Mucosa of rectum (tissue), 2 donors: ENCODE measurements around the gene TP63.
"Not testable (repeated sequence)": the region's sequence is repeated elsewhere in the genome, so short reads cannot be mapped to it uniquely, and the experiment has no call there.

Experiments used
- H3K27ac ChIP-seq, 2 donors: one replicate each; pipeline ENCODE4 v1.7.0; 2013; ENCODE audit warnings: inconsistent platforms in 2 of 2, low read depth in 2 of 2, low read length in 2 of 2
- H3K27me3 ChIP-seq, 2 donors: one replicate each; pipeline ENCODE4 v1.7.0; 2013; ENCODE audit warnings: low read length in 2 of 2; ENCODE audit not compliant: control insufficient read depth in 2 of 2, insufficient read depth in 2 of 2
- H3K36me3 ChIP-seq, 2 donors: one replicate each; pipeline ENCODE4 v1.7.0; 2013; ENCODE audit warnings: low read length in 2 of 2; ENCODE audit not compliant: control insufficient read depth in 2 of 2, insufficient read depth in 2 of 2
- H3K4me1 ChIP-seq, 2 donors: one replicate each; pipeline ENCODE4 v1.7.0; 2013; ENCODE audit warnings: low read length in 2 of 2, mild to moderate bottlenecking in 1 of 2; ENCODE audit not compliant: control insufficient read depth in 2 of 2, insufficient read depth in 2 of 2
- H3K4me3 ChIP-seq, 2 donors: one replicate each; pipeline ENCODE4 v1.7.0; 2013; ENCODE audit warnings: low read length in 2 of 2
- H3K9ac ChIP-seq, 2 donors: one replicate each; pipeline ENCODE4 v1.7.0; 2013; ENCODE audit warnings: low read length in 2 of 2, low read depth in 1 of 2, mild to moderate bottlenecking in 1 of 2
- H3K9me3 ChIP-seq, 2 donors: one replicate each; pipeline ENCODE4 v1.7.0; 2013; ENCODE audit warnings: low read length in 2 of 2; ENCODE audit not compliant: control insufficient read depth in 2 of 2
- donor health status: healthy.
- donor health status: Normal muscosa, but diverticular disease.

Gene TP63

GRCh38 chr3:189637750-189638149 is 6.6 kb downstream of the TP63 start:
- H3K9me3 ChIP-seq, result no peaks in the 10 kb centered on the region
- no peaks in the 10 kb centered on the region for H3K36me3 ChIP-seq
- no peaks in the 10 kb centered on the region for H3K27me3 ChIP-seq
- H3K4me1 ChIP-seq, result no peaks in the 10 kb centered on the region
- H3K27ac ChIP-seq, result no peak overlapping the region
- no peak overlapping the region for H3K9ac ChIP-seq
- H3K4me3 ChIP-seq, result no peak overlapping the region

DNA sequence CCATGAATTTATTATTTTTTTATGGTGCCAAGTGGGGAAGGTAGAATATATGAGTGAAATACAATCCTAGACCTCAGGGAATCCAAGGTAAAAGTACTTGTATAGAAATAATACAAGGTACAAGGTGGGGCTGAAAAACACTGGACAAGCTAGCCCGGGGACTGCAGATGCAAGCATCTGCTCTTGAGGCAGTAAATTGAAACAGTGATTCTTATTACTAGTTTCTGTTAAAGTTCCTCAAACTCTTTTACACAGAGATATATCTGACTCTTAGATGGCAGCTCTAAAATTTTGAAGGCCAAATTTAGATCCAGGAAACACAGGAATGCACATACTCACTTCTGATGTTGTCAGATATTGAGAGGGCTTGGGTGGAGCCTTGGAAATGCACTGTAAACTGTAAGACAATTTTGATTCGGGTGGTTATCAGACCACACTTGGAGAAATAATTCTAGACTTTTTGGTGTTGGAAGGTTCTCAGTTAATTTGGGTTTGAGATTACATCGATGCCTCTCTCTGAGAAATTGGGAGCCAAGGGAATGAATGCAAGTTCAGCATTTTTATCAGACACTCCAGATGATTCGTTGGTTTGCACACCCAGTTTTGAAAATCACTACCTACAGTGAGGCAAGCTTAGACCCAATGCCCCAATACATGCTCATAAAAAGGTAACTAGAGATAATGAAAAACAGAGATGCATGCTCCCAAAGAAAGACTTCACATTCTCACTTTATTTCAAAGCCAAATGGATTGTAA is 7.3 kb downstream of the TP63 start:
- H3K27me3 ChIP-seq, result no peaks in the 10 kb centered on the region
- no peak overlapping the region for H3K27ac ChIP-seq
- no peak overlapping the region for H3K9ac ChIP-seq
- H3K9me3 ChIP-seq, result no peaks in the 10 kb centered on the region
- no peaks in the 10 kb centered on the region for H3K4me1 ChIP-seq
- no peak overlapping the region for H3K4me3 ChIP-seq
- H3K36me3 ChIP-seq, result no peaks in the 10 kb centered on the region

- no peaks in the 10 kb centered on the region for H3K36me3 ChIP-seq
- H3K4me1 ChIP-seq, result no peaks in the 10 kb centered on the region
- no peak overlapping the region for H3K9ac ChIP-seq
- no peaks in the 10 kb centered on the region for H3K27me3 ChIP-seq
- H3K27ac ChIP-seq, result no peak overlapping the region
- H3K9me3 ChIP-seq, result no peaks in the 10 kb centered on the region
- no peak overlapping the region for H3K4me3 ChIP-seq
These were observed 10.6 kb downstream of the TP63 start for GRCh38 chr3:189641776-189642175.

GRCh38 chr3:189646853-189647542 is 15.8 kb downstream of the TP63 start:
- Histone ChIP-seq H3K27ac (no peak overlapping the region), H3K9me3 (no peaks in the 10 kb centered on the region), H3K27me3 (no peaks in the 10 kb centered on the region), H3K4me1 (no peaks in the 10 kb centered on the region), H3K36me3 (no peaks in the 10 kb centered on the region), H3K9ac (no peak overlapping the region), H3K4me3 (no peak overlapping the region)

DNA sequence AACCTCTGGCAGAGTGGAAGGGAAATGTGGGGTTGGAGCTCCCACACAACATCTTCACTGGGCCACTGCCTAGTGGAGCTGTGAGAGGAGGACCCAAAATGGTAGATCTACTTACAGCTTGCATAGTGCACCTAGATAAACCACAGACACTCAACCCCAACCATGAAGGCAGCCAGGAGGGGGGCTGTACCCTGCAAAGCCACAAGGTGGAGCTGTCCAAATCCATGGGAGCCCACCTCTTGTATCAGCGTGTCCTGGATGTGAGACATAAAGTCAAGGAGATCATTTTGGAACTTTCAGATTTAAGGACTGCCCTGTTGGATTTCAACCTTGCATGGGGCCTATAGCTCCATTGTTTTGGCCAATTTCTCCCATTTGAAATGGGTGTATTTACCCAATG is 20.9 kb downstream of the TP63 start:
- Histone ChIP-seq H3K9me3 (no peaks in the 10 kb centered on the region), H3K4me3 (no peak overlapping the region), H3K9ac (no peak overlapping the region), H3K27ac (no peak overlapping the region), H3K36me3 (no peaks in the 10 kb centered on the region), H3K4me1 (no peaks in the 10 kb centered on the region), H3K27me3 (no peaks in the 10 kb centered on the region)

- Histone ChIP-seq H3K27me3 (no peaks in the 10 kb centered on the region), H3K9ac (no peak overlapping the region), H3K27ac (no peak overlapping the region), H3K36me3 (no peaks in the 10 kb centered on the region), H3K9me3 (no peaks in the 10 kb centered on the region), H3K4me1 (no peaks in the 10 kb centered on the region), H3K4me3 (no peak overlapping the region)
These were observed 24.4 kb downstream of the TP63 start for GRCh38 chr3:189655617-189656016.

DNA sequence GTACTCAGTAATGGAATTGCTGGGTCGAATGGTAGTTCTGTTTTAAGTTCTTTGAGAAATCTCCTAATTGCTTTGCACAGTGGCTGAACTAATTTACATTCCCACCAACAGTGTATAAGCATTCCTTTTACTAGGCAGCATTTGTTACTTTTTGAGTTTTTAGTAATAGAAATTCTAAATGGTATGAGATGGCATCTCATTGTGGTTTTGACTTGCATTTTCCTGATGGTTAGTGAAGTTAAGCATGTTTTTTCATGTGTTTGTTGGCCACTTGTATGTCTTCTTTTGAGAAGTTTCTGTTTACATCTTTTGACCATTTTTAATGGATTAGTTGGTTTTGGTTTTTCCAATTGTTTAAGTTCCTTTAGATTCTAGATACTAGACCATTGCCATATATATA is 28.4 kb downstream of the TP63 start:
- Histone ChIP-seq H3K9me3 (no peaks in the 10 kb centered on the region), H3K4me3 (no peak overlapping the region), H3K27me3 (no peaks in the 10 kb centered on the region), H3K4me1 (no peaks in the 10 kb centered on the region), H3K36me3 (no peaks in the 10 kb centered on the region), H3K27ac (no peak overlapping the region), H3K9ac (no peak overlapping the region)

- no peaks in the 10 kb centered on the region for H3K4me1 ChIP-seq
- H3K4me3 ChIP-seq, result no peak overlapping the region
- H3K27me3 ChIP-seq, result no peaks in the 10 kb centered on the region
- H3K9me3 ChIP-seq, result no peaks in the 10 kb centered on the region
- H3K36me3 ChIP-seq, result no peaks in the 10 kb centered on the region
- no peak overlapping the region for H3K9ac ChIP-seq
- no peak overlapping the region for H3K27ac ChIP-seq
These were observed 33.1 kb downstream of the TP63 start for GRCh38 chr3:189664311-189664710.

GRCh38 chr3:189672346-189672745 is 41.2 kb downstream of the TP63 start:
- H3K27me3 ChIP-seq, H3K9ac ChIP-seq, H3K4me3 ChIP-seq, H3K9me3 ChIP-seq, H3K36me3 ChIP-seq, H3K27ac ChIP-seq, H3K4me1 ChIP-seq: not testable (repeated sequence)

- H3K9ac ChIP-seq, result no peak overlapping the region
- H3K9me3 ChIP-seq, result no peaks in the 10 kb centered on the region
- no peak overlapping the region for H3K27ac ChIP-seq
- H3K36me3 ChIP-seq, result no peaks in the 10 kb centered on the region
- H3K4me1 ChIP-seq, result no peaks in the 10 kb centered on the region
- no peaks in the 10 kb centered on the region for H3K27me3 ChIP-seq
- H3K4me3 ChIP-seq, result no peak overlapping the region
These were observed 42.3 kb downstream of the TP63 start for GRCh38 chr3:189673535-189673934.
